B cell (primary cell): Measurements from ENCODE around the gene PLPP3.

Source experiments
- CTCF ChIP-seq: fragments of 200-600 bp; IDR thresholded peaks from one replicate; pipeline ENCODE4 v1.8.0; 2022; ENCODE audit warnings: antibody characterized with exemption, mild to moderate bottlenecking
- EZH2 ChIP-seq: IDR thresholded peaks from 2 replicates; pipeline ENCODE4 v1.6.1; 2012; ENCODE audit warnings: borderline replicate concordance, low read depth, mild to moderate bottlenecking, moderate library complexity, low read length; ENCODE audit not compliant: insufficient read depth, poor library complexity, severe bottlenecking

GRCh38 chr1:56535939-56536338, 43.4 kb downstream of the PLPP3 start:
- no peak for TF ChIP-seq CTCF
- no peak for TF ChIP-seq EZH2
